ENCODE results near the gene ANKRD28. TPM values are rescaled to one million over a fixed set of nuclear protein-coding genes. Genes with fewer than 3 reads are reported as not detected.

The ANKRD28 gene
- total RNA-seq, 1 experiment from 2014 or later = 82.6 TPM

DNA sequence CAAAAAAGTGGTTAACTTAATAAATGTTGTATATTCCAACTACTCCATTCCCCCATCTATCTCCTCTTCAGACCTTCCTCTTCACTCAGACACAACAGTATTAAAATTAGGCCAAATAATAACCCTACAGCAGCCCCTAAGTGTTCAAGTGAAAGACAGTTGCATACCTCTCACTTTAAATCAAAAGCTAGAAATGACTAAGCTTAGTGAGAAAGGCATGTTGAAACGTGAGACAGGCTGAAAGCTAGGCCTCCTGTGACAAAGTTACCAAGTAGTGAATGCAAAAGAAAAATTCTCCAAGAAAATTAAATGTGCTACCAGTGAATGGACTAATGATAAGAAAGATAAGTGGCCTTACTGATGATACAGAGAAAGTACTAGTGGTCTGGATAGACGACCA is 71.7 kb downstream of the ANKRD28 start:
- H4K20me1 ChIP-seq (ENCODE audit: insufficient read depth) = no peaks in the 10 kb centered on the region
- peaks cover 21% of the 10 kb centered on the region for H3K36me3 ChIP-seq (ENCODE audit: low read depth)
- CTCF ChIA-PET = no interaction called here
- no peak overlapping the region for H2AFZ ChIP-seq
- no peaks in the 10 kb centered on the region for H3K9me2 ChIP-seq (ENCODE audit: insufficient read depth)
- H3K4me2 ChIP-seq = no peak overlapping the region
- POLR2A ChIA-PET (ENCODE audit: unreplicated experiment) = no interaction called here
- no peaks in the 10 kb centered on the region for H3K9me3 ChIP-seq (ENCODE audit: insufficient read depth, low read depth)
- H3F3A ChIP-seq (ENCODE audit: insufficient read depth, low read depth) = no peaks in the 10 kb centered on the region
- TF ChIP-seq, protein P1, sequence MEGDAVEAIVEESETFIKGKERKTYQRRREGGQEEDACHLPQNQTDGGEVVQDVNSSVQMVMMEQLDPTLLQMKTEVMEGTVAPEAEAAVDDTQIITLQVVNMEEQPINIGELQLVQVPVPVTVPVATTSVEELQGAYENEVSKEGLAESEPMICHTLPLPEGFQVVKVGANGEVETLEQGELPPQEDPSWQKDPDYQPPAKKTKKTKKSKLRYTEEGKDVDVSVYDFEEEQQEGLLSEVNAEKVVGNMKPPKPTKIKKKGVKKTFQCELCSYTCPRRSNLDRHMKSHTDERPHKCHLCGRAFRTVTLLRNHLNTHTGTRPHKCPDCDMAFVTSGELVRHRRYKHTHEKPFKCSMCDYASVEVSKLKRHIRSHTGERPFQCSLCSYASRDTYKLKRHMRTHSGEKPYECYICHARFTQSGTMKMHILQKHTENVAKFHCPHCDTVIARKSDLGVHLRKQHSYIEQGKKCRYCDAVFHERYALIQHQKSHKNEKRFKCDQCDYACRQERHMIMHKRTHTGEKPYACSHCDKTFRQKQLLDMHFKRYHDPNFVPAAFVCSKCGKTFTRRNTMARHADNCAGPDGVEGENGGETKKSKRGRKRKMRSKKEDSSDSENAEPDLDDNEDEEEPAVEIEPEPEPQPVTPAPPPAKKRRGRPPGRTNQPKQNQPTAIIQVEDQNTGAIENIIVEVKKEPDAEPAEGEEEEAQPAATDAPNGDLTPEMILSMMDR (conservative IDR thresholded peaks at IDR 0.05) = no peak
- TF ChIP-seq EZH2 (IDR thresholded peaks at IDR 0.05; ENCODE audit: low read depth) = no peak
- H3K4me1 ChIP-seq (replicated peaks; ENCODE audit: insufficient read depth) = no peaks in the 10 kb centered on the region
- no peaks in the 10 kb centered on the region for H3K27me3 ChIP-seq (ENCODE audit: insufficient read depth, low read depth)
- no TSS peak for BruUV-seq (replicated peaks)
- no peak overlapping the region for H3K27ac ChIP-seq
- intact Hi-C loops (cut with micrococcal nuclease; ENCODE audit: unreplicated experiment) = no loop called here
- H3K4me3 ChIP-seq = no peak overlapping the region
- DNase-seq = no peak
- 0 out of 2 replicates have a peak, but pooled peaks cover 3% of the 10 kb centered on the region for H3K79me2 ChIP-seq (ENCODE audit: low read depth)

DNA sequence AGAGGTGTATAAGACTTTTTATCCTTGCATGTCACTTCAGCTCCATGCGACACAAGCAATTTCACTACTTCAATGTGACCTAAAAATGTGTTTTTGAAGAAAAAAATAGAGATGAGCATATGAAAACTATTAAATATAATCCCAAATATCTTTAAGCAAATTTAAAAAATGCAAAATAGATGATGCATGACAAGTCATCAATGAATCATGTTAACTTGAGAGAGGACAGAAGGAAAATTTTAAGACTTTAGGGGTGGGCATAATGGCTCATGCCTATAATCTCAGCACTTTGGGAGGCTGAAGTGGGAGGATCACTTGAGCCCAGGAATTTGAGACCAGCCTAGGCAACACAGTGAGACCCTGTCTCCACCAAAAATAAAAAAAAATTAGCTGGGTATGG is 73.3 kb downstream of the ANKRD28 start:
- ChIA-PET CTCF (no interaction called here), POLR2A (ENCODE audit: unreplicated experiment) (no interaction called here)
- H3K4me1 ChIP-seq (replicated peaks; ENCODE audit: insufficient read depth) = no peaks in the 10 kb centered on the region

DNA sequence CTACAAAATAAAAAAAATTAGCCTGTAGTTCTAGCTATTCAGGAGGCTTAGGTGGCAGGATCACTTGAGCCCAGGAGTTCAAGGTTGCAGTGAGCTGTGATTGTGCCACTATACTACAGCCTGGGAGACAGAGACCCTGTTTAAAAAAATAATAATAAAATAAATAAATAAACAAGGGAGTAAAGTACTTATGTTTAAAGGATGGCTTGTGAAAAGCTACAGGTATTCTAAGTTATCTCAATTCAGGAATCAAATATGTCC is 74.2 kb downstream of the ANKRD28 start:
- no peaks in the 10 kb centered on the region for H3K4me1 ChIP-seq (replicated peaks; ENCODE audit: insufficient read depth)
- CTCF ChIA-PET = no interaction called here
- H3K27me3 ChIP-seq (ENCODE audit: insufficient read depth, low read depth) = no peaks in the 10 kb centered on the region
- no peak overlapping the region for H2AFZ ChIP-seq
- H3K36me3 ChIP-seq (ENCODE audit: low read depth) = peaks cover 37% of the 10 kb centered on the region
- no peak for TF ChIP-seq EZH2 (IDR thresholded peaks at IDR 0.05; ENCODE audit: low read depth)
- TF ChIP-seq, protein P1 (conservative IDR thresholded peaks at IDR 0.05) = no peak
- no peak overlapping the region for H3K4me3 ChIP-seq
- POLR2A ChIA-PET (ENCODE audit: unreplicated experiment) = no interaction called here
- intact Hi-C loops (cut with micrococcal nuclease; ENCODE audit: unreplicated experiment) = no loop called here
- H3K9me2 ChIP-seq (ENCODE audit: insufficient read depth) = no peaks in the 10 kb centered on the region
- no peaks in the 10 kb centered on the region for H3K9me3 ChIP-seq (ENCODE audit: insufficient read depth, low read depth)
- no peak overlapping the region for H3K27ac ChIP-seq
- DNase-seq = no peak
- no TSS peak for BruUV-seq (replicated peaks)
- no peak overlapping the region for H3K4me2 ChIP-seq
- no peaks in the 10 kb centered on the region for H3F3A ChIP-seq (ENCODE audit: insufficient read depth, low read depth)
- H4K20me1 ChIP-seq (ENCODE audit: insufficient read depth) = no peaks in the 10 kb centered on the region; the same call in 1 of the 2 replicates
- H3K79me2 ChIP-seq (ENCODE audit: low read depth) = peaks cover 8% of the 10 kb centered on the region

More for the DNA sequence above, 73.3 kb downstream of the ANKRD28 start:
- Histone ChIP-seq H4K20me1 (ENCODE audit: insufficient read depth) (no peaks in the 10 kb centered on the region; the same call in 1 of the 2 replicates), H3K79me2 (ENCODE audit: low read depth) (peaks cover 8% of the 10 kb centered on the region; the same call in 1 of the 2 replicates), H3K27ac (no peak overlapping the region), H3K4me3 (no peak overlapping the region), H2AFZ (no peak overlapping the region), H3K36me3 (ENCODE audit: low read depth) (peaks cover 37% of the 10 kb centered on the region), H3F3A (ENCODE audit: insufficient read depth, low read depth) (no peaks in the 10 kb centered on the region), H3K27me3 (ENCODE audit: insufficient read depth, low read depth) (no peaks in the 10 kb centered on the region), H3K4me2 (no peak overlapping the region), H3K9me2 (ENCODE audit: insufficient read depth) (no peaks in the 10 kb centered on the region), H3K9me3 (ENCODE audit: insufficient read depth, low read depth) (no peaks in the 10 kb centered on the region)
- no peak for TF ChIP-seq EZH2 (IDR thresholded peaks at IDR 0.05; ENCODE audit: low read depth)
- TF ChIP-seq, protein P1 (conservative IDR thresholded peaks at IDR 0.05) = no peak
- BruUV-seq (replicated peaks) = no TSS peak
- DNase-seq = no peak
- intact Hi-C loops (cut with micrococcal nuclease; ENCODE audit: unreplicated experiment) = no loop called here
